Measurements from ENCODE around the gene TRIAP1.

Gene TRIAP1

DNA sequence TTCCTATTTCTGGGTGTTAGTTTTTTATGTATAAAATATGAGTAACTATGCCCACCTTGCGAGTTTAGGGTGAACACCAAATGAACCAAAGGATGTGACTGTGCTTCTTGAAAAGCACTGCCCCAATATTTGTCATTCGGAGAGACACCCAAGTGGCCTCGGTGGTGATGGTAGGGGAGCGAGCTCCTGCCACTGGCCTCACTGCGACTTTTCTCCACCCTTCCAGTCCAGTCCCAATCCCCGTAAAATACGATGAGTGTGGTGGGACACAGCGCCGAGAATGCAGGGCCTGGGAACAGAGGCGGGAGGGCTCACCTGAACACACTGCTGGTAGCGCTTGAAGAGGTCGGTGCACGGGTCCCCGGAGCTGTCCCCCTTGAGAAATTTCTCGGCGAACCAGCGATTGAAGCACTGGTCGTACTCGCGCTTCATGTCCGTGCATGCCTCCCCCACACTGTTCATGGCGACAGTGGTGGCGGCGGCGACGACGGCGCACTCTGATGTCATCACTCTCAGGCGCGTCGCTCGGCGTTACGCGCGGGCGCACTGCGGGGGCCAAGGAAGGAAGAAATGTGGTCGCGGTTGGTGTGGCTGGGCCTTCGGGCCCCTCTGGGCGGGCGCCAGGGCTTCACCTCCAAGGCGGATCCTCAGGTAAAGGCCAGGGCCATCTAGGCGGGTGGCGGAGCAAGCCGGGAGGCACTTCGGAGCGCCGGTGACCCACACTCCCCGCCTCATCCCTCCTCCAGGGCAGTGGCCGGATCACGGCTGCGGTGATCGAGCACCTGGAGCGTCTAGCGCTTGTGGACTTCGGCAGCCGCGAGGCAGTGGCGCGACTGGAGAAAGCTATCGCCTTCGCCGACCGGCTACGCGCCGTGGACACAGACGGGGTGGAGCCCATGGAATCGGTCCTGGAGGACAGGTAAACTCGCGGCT lies at the start of gene TRIAP1, which contains the start of gene GATC:
Gene TRIAP1, minus strand, starts transcription at position 474 of the 933 bp plus-strand sequence. Its CDS starts 12 bp downstream, at position 462.
Gene GATC, plus strand, starts transcription at position 534 of the 933 bp plus-strand sequence. Its CDS starts 37 bp downstream, at position 571.
- H3K36me3 ChIP-seq (ENCODE audit: control insufficient read depth, insufficient read depth, low read length), result peaks cover 6% of the 10 kb centered on the region
- peak; percentile 91 for DNase-seq (ENCODE audit: extremely low read depth, insufficient read length)
- peak within 1 kb of the TSS; percentile 92 for H3K4me3 ChIP-seq (replicated peaks; ENCODE audit: low read depth, low read length)
- TF ChIP-seq, protein P1, sequence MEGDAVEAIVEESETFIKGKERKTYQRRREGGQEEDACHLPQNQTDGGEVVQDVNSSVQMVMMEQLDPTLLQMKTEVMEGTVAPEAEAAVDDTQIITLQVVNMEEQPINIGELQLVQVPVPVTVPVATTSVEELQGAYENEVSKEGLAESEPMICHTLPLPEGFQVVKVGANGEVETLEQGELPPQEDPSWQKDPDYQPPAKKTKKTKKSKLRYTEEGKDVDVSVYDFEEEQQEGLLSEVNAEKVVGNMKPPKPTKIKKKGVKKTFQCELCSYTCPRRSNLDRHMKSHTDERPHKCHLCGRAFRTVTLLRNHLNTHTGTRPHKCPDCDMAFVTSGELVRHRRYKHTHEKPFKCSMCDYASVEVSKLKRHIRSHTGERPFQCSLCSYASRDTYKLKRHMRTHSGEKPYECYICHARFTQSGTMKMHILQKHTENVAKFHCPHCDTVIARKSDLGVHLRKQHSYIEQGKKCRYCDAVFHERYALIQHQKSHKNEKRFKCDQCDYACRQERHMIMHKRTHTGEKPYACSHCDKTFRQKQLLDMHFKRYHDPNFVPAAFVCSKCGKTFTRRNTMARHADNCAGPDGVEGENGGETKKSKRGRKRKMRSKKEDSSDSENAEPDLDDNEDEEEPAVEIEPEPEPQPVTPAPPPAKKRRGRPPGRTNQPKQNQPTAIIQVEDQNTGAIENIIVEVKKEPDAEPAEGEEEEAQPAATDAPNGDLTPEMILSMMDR (IDR thresholded peaks at IDR 0.05; ENCODE audit: insufficient read depth, low read length, poor library complexity, severe bottlenecking), result no peak
- H3K27me3 ChIP-seq (replicated peaks; ENCODE audit: control insufficient read depth, insufficient read depth, low read length), result no peaks in the 10 kb centered on the region

DNA sequence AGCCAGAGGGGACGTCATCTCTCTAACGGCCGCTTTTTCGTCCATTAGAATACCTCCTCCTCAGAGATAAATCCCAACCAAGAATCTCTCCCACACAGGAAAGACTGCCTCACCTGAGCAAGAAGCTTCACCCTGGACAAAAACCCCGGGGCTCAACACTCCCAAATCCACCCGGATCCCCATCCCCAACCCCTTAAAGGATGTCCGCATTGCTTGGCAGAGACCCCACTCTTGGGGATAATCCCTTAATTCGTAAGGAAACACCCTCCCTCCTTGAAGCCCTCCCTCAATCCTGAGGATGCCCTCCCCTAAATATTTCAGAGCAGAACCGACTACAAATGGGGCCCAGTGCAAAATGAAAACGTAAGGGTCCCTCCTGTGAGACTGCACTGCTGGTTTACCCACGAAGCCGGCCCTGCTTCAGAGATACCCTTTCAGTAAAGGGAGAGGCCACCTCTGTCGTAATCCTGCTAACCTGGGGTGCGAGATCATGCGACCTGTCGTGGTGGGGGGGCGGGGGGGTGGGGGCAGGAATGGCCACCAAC lies 49.1 kb upstream of the TRIAP1 start:
- DNase-seq (ENCODE audit: extremely low read depth, insufficient read length), result no peak
- no peaks in the 10 kb centered on the region for H3K27me3 ChIP-seq (replicated peaks; ENCODE audit: control insufficient read depth, insufficient read depth, low read length)
- peaks cover 8% of the 10 kb centered on the region for H3K36me3 ChIP-seq (ENCODE audit: control insufficient read depth, insufficient read depth, low read length)
- H3K4me3 ChIP-seq (replicated peaks; ENCODE audit: low read depth, low read length), result peak overlapping the region; percentile 93
- TF ChIP-seq, protein P1 (IDR thresholded peaks at IDR 0.05; ENCODE audit: insufficient read depth, low read length, poor library complexity, severe bottlenecking), result no peak

- peaks cover 5% of the 10 kb centered on the region for H3K36me3 ChIP-seq (ENCODE audit: control insufficient read depth, insufficient read depth, low read length)
- H3K27me3 ChIP-seq (replicated peaks; ENCODE audit: control insufficient read depth, insufficient read depth, low read length), result no peaks in the 10 kb centered on the region
- TF ChIP-seq, protein P1 (IDR thresholded peaks at IDR 0.05; ENCODE audit: insufficient read depth, low read length, poor library complexity, severe bottlenecking), result no peak
- DNase-seq (ENCODE audit: extremely low read depth, insufficient read length), result no peak
- no peak overlapping the region for H3K4me3 ChIP-seq (replicated peaks; ENCODE audit: low read depth, low read length)
Observed at GRCh38 chr12:120490833-120491512, 44.8 kb upstream of the TRIAP1 start.

DNA sequence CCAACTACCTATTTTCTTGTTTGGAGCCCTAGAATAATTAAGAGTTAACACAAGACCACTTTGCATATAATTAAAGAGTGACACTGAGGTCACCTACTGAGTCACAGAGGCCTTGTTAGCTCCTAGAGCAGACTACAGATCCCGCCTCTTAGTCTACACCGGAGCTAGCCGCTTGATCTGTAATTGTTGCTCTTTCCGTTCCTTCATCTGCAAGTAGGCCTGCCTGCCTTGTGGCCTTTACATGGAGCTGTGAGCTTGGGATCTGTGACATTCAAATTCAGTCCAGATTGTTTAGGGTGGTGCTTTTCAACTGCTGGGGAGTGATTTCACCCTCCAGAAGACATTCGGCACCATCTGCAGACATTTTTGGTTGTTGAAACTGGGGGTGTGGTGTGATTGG lies 44.1 kb upstream of the TRIAP1 start:
- DNase-seq (ENCODE audit: extremely low read depth, insufficient read length), result no peak
- Histone ChIP-seq H3K27me3 (replicated peaks; ENCODE audit: control insufficient read depth, insufficient read depth, low read length) (no peaks in the 10 kb centered on the region), H3K4me3 (replicated peaks; ENCODE audit: low read depth, low read length) (no peak overlapping the region), H3K36me3 (ENCODE audit: control insufficient read depth, insufficient read depth, low read length) (peaks cover 5% of the 10 kb centered on the region)
- TF ChIP-seq, protein P1 (IDR thresholded peaks at IDR 0.05; ENCODE audit: insufficient read depth, low read length, poor library complexity, severe bottlenecking), result no peak

DNA sequence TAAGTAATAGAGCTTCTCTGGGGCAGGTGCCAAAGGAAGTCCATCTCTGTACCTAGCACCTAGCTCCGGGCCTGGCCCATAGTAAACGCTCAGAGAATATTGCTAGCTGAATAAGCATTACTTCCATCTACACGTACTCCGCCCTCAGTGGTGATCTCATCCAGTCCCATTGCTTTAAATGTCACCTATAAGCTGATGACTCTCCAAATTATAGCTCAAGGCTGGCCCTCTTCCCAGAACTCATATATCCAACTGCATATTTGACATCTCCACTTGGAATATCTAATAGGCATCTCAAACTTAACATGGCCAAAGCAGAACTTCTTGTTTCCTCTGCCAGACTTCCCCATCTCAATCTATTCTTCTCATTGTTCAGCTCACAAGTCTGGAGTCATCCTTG lies 42.8 kb upstream of the TRIAP1 start:
- DNase-seq (ENCODE audit: extremely low read depth, insufficient read length), result no peak
- H3K27me3 ChIP-seq (replicated peaks; ENCODE audit: control insufficient read depth, insufficient read depth, low read length), result no peaks in the 10 kb centered on the region
- H3K4me3 ChIP-seq (replicated peaks; ENCODE audit: low read depth, low read length), result no peak overlapping the region
- TF ChIP-seq, protein P1 (IDR thresholded peaks at IDR 0.05; ENCODE audit: insufficient read depth, low read length, poor library complexity, severe bottlenecking), result no peak
- H3K36me3 ChIP-seq (ENCODE audit: control insufficient read depth, insufficient read depth, low read length), result peaks cover 5% of the 10 kb centered on the region

Data from GM06990 (cell line).